ENCODE results near the gene AGAP2. TPM values are rescaled to one million over a fixed set of nuclear protein-coding genes. Genes with fewer than 3 reads are reported as not detected.

The AGAP2 gene
- total RNA-seq, 1 experiment from 2014 or later: 2.0 TPM

GRCh38 chr12:57735198-57735855 is 3.2 kb downstream of the AGAP2 start (continued):
- no peak for TF ChIP-seq PRDM15 (CRISPR knock-in tag; IDR thresholded peaks at IDR 0.05)
- no peak for TF ChIP-seq TEAD1 (CRISPR knock-in tag; IDR thresholded peaks at IDR 0.05)
- no peak for TF ChIP-seq ETV6 (CRISPR knock-in tag; IDR thresholded peaks at IDR 0.05)
- no peak for TF ChIP-seq ERG (CRISPR knock-in tag; IDR thresholded peaks at IDR 0.05)
- no peak for TF ChIP-seq NFYB (CRISPR knock-in tag; conservative IDR thresholded peaks at IDR 0.05; ENCODE audit: low read depth)
- no peak for TF ChIP-seq NR1H2 (CRISPR knock-in tag; IDR thresholded peaks at IDR 0.05)
- TF ChIP-seq IRF2 (CRISPR knock-in tag; IDR thresholded peaks at IDR 0.05; ENCODE audit: borderline replicate concordance, low read depth): no peak
- no peak for TF ChIP-seq FOXK1 (CRISPR knock-in tag; IDR thresholded peaks at IDR 0.05)
- no peak for TF ChIP-seq AFF4 (CRISPR knock-in tag; IDR thresholded peaks at IDR 0.05; ENCODE audit: borderline replicate concordance)
- TF ChIP-seq ZNF121 (CRISPR knock-in tag; IDR thresholded peaks at IDR 0.05): no peak
- no peak for TF ChIP-seq ZNF219 (CRISPR knock-in tag; IDR thresholded peaks at IDR 0.05; ENCODE audit: borderline replicate concordance)

- ATAC-seq (no peak), DNase-seq (ENCODE audit: low spot score) (no peak)
- Mint-ChIP-seq H3K36me3 (no peaks in the 10 kb centered on the region), H3K9me3 (no peaks in the 10 kb centered on the region), H3K27ac (no peak overlapping the region), H3K4me3 (no peak overlapping the region), H3K4me1 (peaks cover 25% of the 10 kb centered on the region), H3K27me3 (ENCODE audit: low read depth) (peaks cover 95% of the 10 kb centered on the region)
- ChIA-PET POLR2A (no interaction called here), CTCF (interaction anchor here (1.1 to 6.6 kb wide), 7 partner anchors 9 to 151 kb away, joined by 3 to 146 read pairs (median 22); partner anchors contain the start of genes B4GALNT1 and PIP4K2C)
- TF ChIP-seq PRRX2 (CRISPR knock-in tag; IDR thresholded peaks at IDR 0.05) (no peak), KAT7 (CRISPR knock-in tag; IDR thresholded peaks at IDR 0.05; ENCODE audit: borderline replicate concordance) (no peak), CTCF (IDR thresholded peaks at IDR 0.05) (no peak), E2F4 (CRISPR knock-in tag; IDR thresholded peaks at IDR 0.05; ENCODE audit: borderline replicate concordance, low read depth) (no peak), E2F1 (CRISPR knock-in tag; IDR thresholded peaks at IDR 0.05) (no peak), GTF2I (CRISPR knock-in tag; conservative IDR thresholded peaks at IDR 0.05) (no peak), ZNF138 (CRISPR knock-in tag; conservative IDR thresholded peaks at IDR 0.05) (no peak), PRDM15 (CRISPR knock-in tag; IDR thresholded peaks at IDR 0.05) (no peak)
These were observed 4.0 kb downstream of the AGAP2 start for GRCh38 chr12:57734591-57734990.
